ENCODE results near the gene ARL2BP. TPM values are rescaled to one million over a fixed set of nuclear protein-coding genes. Genes with fewer than 3 reads are reported as not detected.

Gene ARL2BP
- polyA plus RNA-seq, 4 donors = 70.0 to 82.8 (median 77.5) TPM

Other genes starting within 250 kb of the ARL2BP start
- gene CPNE2, start 152.7 kb upstream of the ARL2BP start, polyA plus RNA-seq (ENCODE audit: insufficient read length in 4 of 4) = 10 to 100 TPM; 32.4 to 40.9 (median 38.8) TPM
- gene PSME3IP1, start 59.2 kb upstream of the ARL2BP start, polyA plus RNA-seq (ENCODE audit: insufficient read length in 4 of 4) = 100 to 1,000 TPM in 3 of 4 donors, 10 to 100 TPM in 1; 81.7 to 137 (median 121) TPM
- 10 to 100 TPM; 39.7 to 47.8 (median 43.6) TPM for gene RSPRY1, start 58.9 kb upstream of the ARL2BP start, polyA plus RNA-seq (ENCODE audit: insufficient read length in 4 of 4)
- 10 to 100 TPM; 18.6 to 33.5 (median 21.6) TPM for gene PLLP, start 39.4 kb downstream of the ARL2BP start, polyA plus RNA-seq (ENCODE audit: insufficient read length in 4 of 4)
- gene CCL22, start 113.5 kb downstream of the ARL2BP start, polyA plus RNA-seq (ENCODE audit: insufficient read length in 4 of 4) = under 1 TPM; 0.04 to 0.19 (median 0.13) TPM
- gene CX3CL1, start 127.2 kb downstream of the ARL2BP start, polyA plus RNA-seq (ENCODE audit: insufficient read length in 4 of 4) = 10 to 100 TPM; 24.6 to 48.4 (median 31.7) TPM
- gene CCL17, start 159.5 kb downstream of the ARL2BP start, polyA plus RNA-seq (ENCODE audit: insufficient read length in 4 of 4) = under 1 TPM in 1 of 4 donors, not detected in 3; 0.25 TPM
- gene CIAPIN1, start 202.1 kb downstream of the ARL2BP start, polyA plus RNA-seq (ENCODE audit: insufficient read length in 4 of 4) = 10 to 100 TPM; 92.4 to 96.9 (median 93.4) TPM
- gene COQ9, start 202.2 kb downstream of the ARL2BP start, polyA plus RNA-seq (ENCODE audit: insufficient read length in 4 of 4) = 100 to 1,000 TPM in 2 of 4 donors, 10 to 100 TPM in 2; 96.9 to 115 (median 102) TPM
- 10 to 100 TPM; 85.0 to 88.9 (median 86.3) TPM for gene POLR2C, start 217.4 kb downstream of the ARL2BP start, polyA plus RNA-seq (ENCODE audit: insufficient read length in 4 of 4)
- gene DOK4, start 241.2 kb downstream of the ARL2BP start, polyA plus RNA-seq (ENCODE audit: insufficient read length in 4 of 4) = 10 to 100 TPM; 31.7 to 40.0 (median 35.5) TPM